Hepatocyte (in vitro differentiated cells): ENCODE measurements around the gene SERPINE3. TPM values are rescaled to one million over a fixed set of nuclear protein-coding genes. Genes with fewer than 3 reads are reported as not detected.

ENCODE experiments used
- DNase-seq: peaks from one replicate; pipeline ENCODE4 v3.0.0-alpha.2; 2016; ENCODE audit warnings: low spot score
- H2AFZ ChIP-seq: fragments of 200-600 bp; sonication (generic); 2 replicates; pipeline ENCODE4 v1.6.0; 2016; ENCODE audit warnings: antibody characterized with exemption, mild to moderate bottlenecking
- H3K27ac ChIP-seq: fragments of 200-600 bp; sonication (generic); 2 replicates; pipeline ENCODE4 v1.5.1; 2016; ENCODE audit warnings: mild to moderate bottlenecking
- H3K27me3 ChIP-seq: fragments of 200-600 bp; sonication (generic); 2 replicates; pipeline ENCODE4 v1.6.1; 2016
- H3K36me3 ChIP-seq: fragments of 200-600 bp; sonication (generic); replicated peaks from 2 replicates; pipeline ENCODE4 v1.5.1; 2016; ENCODE audit warnings: low read depth; ENCODE audit not compliant: insufficient read depth
- H3K4me1 ChIP-seq: fragments of 200-600 bp; sonication (generic); 2 replicates; pipeline ENCODE4 v1.5.1; 2016; ENCODE audit warnings: mild to moderate bottlenecking, moderate library complexity; ENCODE audit not compliant: insufficient read depth
- H3K4me2 ChIP-seq: fragments of 200-600 bp; sonication (generic); 2 replicates; pipeline ENCODE4 v1.6.0; 2016
- H3K4me3 ChIP-seq: fragments of 200-600 bp; sonication (generic); 2 replicates; pipeline ENCODE4 v1.5.1; 2016; ENCODE audit warnings: mild to moderate bottlenecking
- H3K79me2 ChIP-seq: fragments of 200-600 bp; sonication (generic); 2 replicates; pipeline ENCODE4 v1.6.0; 2017; ENCODE audit warnings: mild to moderate bottlenecking
- H3K9me2 ChIP-seq: fragments of 200-600 bp; sonication (generic); replicated peaks from 2 replicates; pipeline ENCODE4 v1.6.0; 2017; ENCODE audit warnings: mild to moderate bottlenecking; ENCODE audit not compliant: insufficient read depth
- H3K9me3 ChIP-seq: fragments of 200-600 bp; sonication (generic); 2 replicates; pipeline ENCODE4 v1.5.1; 2016; ENCODE audit warnings: low read depth, mild to moderate bottlenecking
- H4K20me1 ChIP-seq: fragments of 200-600 bp; sonication (generic); 2 replicates; pipeline ENCODE4 v1.6.0; 2016; ENCODE audit warnings: mild to moderate bottlenecking; ENCODE audit not compliant: insufficient read depth, poor library complexity, severe bottlenecking
- CTCF ChIP-seq: fragments of 200-600 bp; sonication (generic); IDR thresholded peaks from 2 replicates; pipeline ENCODE4 v1.5.1; 2016; ENCODE audit warnings: antibody characterized with exemption, mild to moderate bottlenecking; ENCODE audit not compliant: poor library complexity
- EZH2 ChIP-seq: fragments of 200-600 bp; sonication (generic); IDR thresholded peaks from 2 replicates; pipeline ENCODE4 v1.6.1; 2016; ENCODE audit warnings: antibody characterized with exemption, mild to moderate bottlenecking, borderline replicate concordance
- EZH2phosphoT487 ChIP-seq: fragments of 200-600 bp; sonication (generic); IDR thresholded peaks from one replicate; pipeline ENCODE4 v1.6.1; 2018; ENCODE audit warnings: antibody characterized with exemption, mild to moderate bottlenecking, low read depth, moderate library complexity; ENCODE audit not compliant: unreplicated experiment, severe bottlenecking
- WGBS: methylation state at CpG from one replicate; pipeline ENCODE4 v1.1.6; 2016; ENCODE audit warnings: low lambda C conversion rate; ENCODE audit errors: missing lambda C conversion rate; 5-methylcytosine and 5-hydroxymethylcytosine counted together
- polyA plus RNA-seq: library from polyadenylated mRNA; unstranded; fragments of >200 nt; fragmentation: Nextera tagmentation; extraction: Ambion mirVana; gene quantifications from 2 replicates; pipeline ENCODE4 v1.2.1, GENCODE V29; 2016
- total RNA-seq: library from RNA; depleted of rRNA; stranded (reverse); fragments of >200 nt; gene quantifications from 2 replicates; pipeline ENCODE4 v1.2.3, GENCODE V29; 2014

SERPINE3 gene
- total and polyA plus RNA-seq, 2 experiments from 2014 or later: 53.6 to 163 TPM

- no peaks in the 10 kb centered on the region for H3K79me2 ChIP-seq
- H3K27ac ChIP-seq: no peak overlapping the region
- no peaks in the 10 kb centered on the region for H4K20me1 ChIP-seq
- no peaks in the 10 kb centered on the region for H3K9me2 ChIP-seq
- H3K4me2 ChIP-seq: no peak overlapping the region
- H3K4me3 ChIP-seq: no peak overlapping the region
- H2AFZ ChIP-seq: no peak overlapping the region
- DNase-seq: no peak
- 95% methylated on average over 2 of the region's 2 CpGs for WGBS
- H3K4me1 ChIP-seq: no peaks in the 10 kb centered on the region
- TF ChIP-seq EZH2: no peak
- no peak for TF ChIP-seq CTCF
- no peak for TF ChIP-seq EZH2phosphoT487
- no peaks in the 10 kb centered on the region for H3K9me3 ChIP-seq
- no peaks in the 10 kb centered on the region for H3K27me3 ChIP-seq
- H3K36me3 ChIP-seq: peaks cover 5% of the 10 kb centered on the region
Measured at GRCh38 chr13:51370811-51371210, 31.3 kb downstream of the SERPINE3 start.

DNA sequence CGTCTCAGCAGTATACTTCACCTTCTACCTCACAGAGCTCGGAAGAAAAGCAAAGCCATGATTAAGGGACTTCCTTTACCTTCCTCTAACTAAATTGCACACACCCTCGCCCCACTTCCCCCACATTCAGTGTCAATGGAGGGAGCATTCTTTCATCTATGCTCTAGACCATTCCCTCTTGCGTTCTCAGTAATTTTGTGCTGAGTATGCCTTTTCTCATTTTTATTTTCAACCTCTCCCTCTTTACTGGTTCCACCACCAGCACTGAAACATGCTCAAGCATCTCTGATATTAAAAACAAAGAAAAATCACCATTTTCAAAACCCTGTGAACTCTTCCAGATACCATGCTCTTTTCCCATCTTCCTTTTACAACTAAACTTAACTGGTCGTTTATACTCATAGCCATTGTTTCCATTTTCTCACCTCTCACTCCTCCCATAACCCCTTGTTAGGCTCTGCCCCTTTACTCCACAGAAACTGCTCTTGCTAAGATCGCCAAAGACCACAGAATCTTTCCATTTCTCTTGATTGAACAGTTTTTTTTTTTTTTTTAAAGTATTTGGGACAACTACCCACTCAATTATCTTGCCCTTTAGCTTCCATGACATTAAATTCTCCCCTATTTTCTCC is 32.4 kb downstream of the SERPINE3 start:
- Histone ChIP-seq H3K79me2 (no peaks in the 10 kb centered on the region), H3K9me3 (no peaks in the 10 kb centered on the region), H3K4me3 (no peak overlapping the region), H2AFZ (no peak overlapping the region), H3K27me3 (no peaks in the 10 kb centered on the region), H3K4me1 (no peaks in the 10 kb centered on the region), H3K27ac (no peak overlapping the region), H3K4me2 (no peak overlapping the region), H4K20me1 (no peaks in the 10 kb centered on the region), H3K36me3 (peaks cover 5% of the 10 kb centered on the region), H3K9me2 (no peaks in the 10 kb centered on the region)
- no peak for TF ChIP-seq EZH2
- no peak for TF ChIP-seq CTCF
- no peak for TF ChIP-seq EZH2phosphoT487
- 95% methylated on average over 6 of the region's 6 CpGs for WGBS
- DNase-seq: no peak

DNA sequence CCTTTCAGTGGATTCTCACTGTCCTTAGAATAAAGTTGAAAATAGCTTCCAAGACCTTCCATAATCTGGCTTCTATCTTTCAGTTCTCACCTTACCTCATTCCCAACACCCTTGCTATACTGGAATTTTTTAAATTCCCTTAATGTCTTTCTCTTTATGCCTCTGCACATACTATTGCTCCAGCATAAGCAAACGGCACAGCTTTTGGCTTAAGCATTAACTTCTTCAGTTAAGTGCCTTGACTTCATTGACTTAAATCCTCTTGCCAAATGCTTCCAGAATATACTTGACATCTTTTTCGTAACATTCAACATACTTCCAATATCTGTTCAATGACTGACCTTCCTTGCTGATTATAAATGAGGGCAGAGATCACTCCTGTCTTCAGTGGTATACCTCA is 34.0 kb downstream of the SERPINE3 start:
- no peaks in the 10 kb centered on the region for H3K4me1 ChIP-seq
- no peaks in the 10 kb centered on the region for H3K9me2 ChIP-seq
- H3K36me3 ChIP-seq: peaks cover 5% of the 10 kb centered on the region
- H3K9me3 ChIP-seq: no peaks in the 10 kb centered on the region
- no peak for DNase-seq
- H3K27ac ChIP-seq: no peak overlapping the region
- no peak overlapping the region for H3K4me2 ChIP-seq
- TF ChIP-seq CTCF (no peak), EZH2 (no peak), EZH2phosphoT487 (no peak)
- no peaks in the 10 kb centered on the region for H3K27me3 ChIP-seq
- H3K79me2 ChIP-seq: no peaks in the 10 kb centered on the region
- H2AFZ ChIP-seq: no peak overlapping the region
- no peak overlapping the region for H3K4me3 ChIP-seq
- H4K20me1 ChIP-seq: no peaks in the 10 kb centered on the region
- WGBS: 75% methylated on average over 2 of the region's 2 CpGs
